Bronchial epithelial cell (primary cell): ENCODE measurements around the gene TTYH2. TPM values are rescaled to one million over a fixed set of nuclear protein-coding genes. Genes with fewer than 3 reads are reported as not detected.

Source experiments
- DNase-seq: peaks from one replicate; pipeline ENCODE4 v3.0.0-alpha.2; 2010; ENCODE audit warnings: low read depth
- FAIRE-seq: peaks from 2 replicates; lab custom pipeline; 2011; peaks lifted over from hg19 to GRCh38; lab: Jason Lieb, UNC
- H3K27me3 ChIP-seq: 2 replicates; pipeline ENCODE4 v1.5.1; 2011; ENCODE audit warnings: low read length; ENCODE audit not compliant: control insufficient read depth, insufficient read depth
- H3K36me3 ChIP-seq: 2 replicates; pipeline ENCODE4 v1.5.1; 2011; ENCODE audit warnings: low read length; ENCODE audit not compliant: control insufficient read depth, insufficient read depth
- H3K4me3 ChIP-seq: 2 replicates; pipeline ENCODE4 v1.5.1; 2011; ENCODE audit warnings: mild to moderate bottlenecking, low read depth, low read length, control low read depth
- total RNA-seq: library from RNA; depleted of rRNA; stranded (reverse); fragments of >200 nt; gene quantifications from 2 replicates; pipeline ENCODE4 v1.2.1, GENCODE V29; 2014
- TF ChIP-seq, protein P1 (sequence below): IDR thresholded peaks from 2 replicates; pipeline ENCODE4 v1.5.1; 2011; ENCODE audit warnings: mild to moderate bottlenecking, moderate library complexity, low read length, control low read depth, inconsistent platforms; ENCODE audit not compliant: insufficient read depth, severe bottlenecking

TTYH2 gene
- total RNA-seq, result 1.3 and 2.4 TPM in 2 replicates

DNA sequence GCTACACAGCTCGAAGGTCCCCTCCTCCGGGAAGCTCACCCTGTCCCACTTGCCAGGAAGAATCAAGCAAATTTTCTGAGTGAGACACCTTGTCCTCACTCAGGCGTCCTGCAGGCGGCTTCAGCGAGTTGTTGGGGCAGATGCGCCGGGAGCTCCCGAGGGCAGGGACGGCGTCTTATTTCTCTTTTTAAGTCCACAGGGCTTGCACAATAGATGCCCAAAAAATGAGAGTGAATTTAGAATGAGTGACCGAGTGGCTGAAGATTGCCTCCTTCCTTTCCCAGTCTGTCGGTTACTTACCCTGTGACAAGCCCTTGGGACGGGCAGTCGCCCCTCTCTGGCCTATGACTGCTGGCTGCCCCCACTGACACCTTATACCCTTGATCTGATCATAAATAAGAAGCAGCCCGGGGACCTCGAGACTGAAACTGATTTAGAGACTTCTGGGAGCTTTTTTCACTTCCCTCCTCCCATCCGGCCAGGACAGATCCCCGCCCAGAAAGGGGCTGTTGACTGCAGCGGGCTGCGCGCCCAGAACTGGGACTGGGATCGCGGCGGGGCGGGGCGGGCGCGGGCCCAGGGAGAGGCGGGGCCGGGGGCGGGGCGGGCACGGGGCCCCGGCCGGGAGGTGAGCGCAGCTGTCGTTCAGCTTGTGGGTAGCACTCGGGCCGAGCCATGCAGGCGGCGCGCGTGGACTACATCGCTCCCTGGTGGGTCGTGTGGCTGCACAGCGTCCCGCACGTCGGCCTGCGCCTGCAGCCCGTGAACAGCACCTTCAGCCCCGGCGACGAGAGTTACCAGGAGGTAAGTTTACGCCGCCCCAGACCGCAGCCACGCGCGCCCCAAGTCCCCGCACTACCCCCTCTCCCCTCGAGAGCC is at the start of gene TTYH2:
Gene TTYH2 (plus strand): TSS at position 659 of the 879 bp plus-strand sequence. CDS start 17 bp downstream, at position 676.
- Histone ChIP-seq H3K27me3 (peaks cover 3% of the 10 kb centered on the region), H3K4me3 (peak within 1 kb of the TSS; percentile 47), H3K36me3 (peaks cover 5% of the 10 kb centered on the region)
- no peak for FAIRE-seq
- TF ChIP-seq, protein P1, sequence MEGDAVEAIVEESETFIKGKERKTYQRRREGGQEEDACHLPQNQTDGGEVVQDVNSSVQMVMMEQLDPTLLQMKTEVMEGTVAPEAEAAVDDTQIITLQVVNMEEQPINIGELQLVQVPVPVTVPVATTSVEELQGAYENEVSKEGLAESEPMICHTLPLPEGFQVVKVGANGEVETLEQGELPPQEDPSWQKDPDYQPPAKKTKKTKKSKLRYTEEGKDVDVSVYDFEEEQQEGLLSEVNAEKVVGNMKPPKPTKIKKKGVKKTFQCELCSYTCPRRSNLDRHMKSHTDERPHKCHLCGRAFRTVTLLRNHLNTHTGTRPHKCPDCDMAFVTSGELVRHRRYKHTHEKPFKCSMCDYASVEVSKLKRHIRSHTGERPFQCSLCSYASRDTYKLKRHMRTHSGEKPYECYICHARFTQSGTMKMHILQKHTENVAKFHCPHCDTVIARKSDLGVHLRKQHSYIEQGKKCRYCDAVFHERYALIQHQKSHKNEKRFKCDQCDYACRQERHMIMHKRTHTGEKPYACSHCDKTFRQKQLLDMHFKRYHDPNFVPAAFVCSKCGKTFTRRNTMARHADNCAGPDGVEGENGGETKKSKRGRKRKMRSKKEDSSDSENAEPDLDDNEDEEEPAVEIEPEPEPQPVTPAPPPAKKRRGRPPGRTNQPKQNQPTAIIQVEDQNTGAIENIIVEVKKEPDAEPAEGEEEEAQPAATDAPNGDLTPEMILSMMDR, result peak; percentile 49
- DNase-seq, result peak; percentile 64

DNA sequence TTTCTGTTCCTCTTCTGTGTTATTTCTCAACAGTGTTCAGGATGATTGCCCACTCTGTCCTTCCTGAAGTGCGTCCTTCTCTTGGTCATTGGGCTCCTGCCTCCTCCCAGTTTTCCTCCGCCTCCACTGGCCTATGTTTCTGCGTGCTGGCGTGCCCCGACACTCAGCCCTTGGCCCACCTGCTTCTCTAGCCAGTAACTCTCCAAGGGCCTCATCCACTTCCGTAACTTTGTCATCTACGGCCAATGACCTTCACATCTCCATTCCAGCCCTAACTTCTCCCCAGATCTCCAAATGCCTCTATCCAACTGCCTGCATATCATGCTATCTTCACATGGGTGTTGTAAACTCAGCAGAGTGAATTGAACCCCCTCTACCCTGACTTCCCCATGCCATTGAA is 49.5 kb upstream of the TTYH2 start:
- H3K27me3 ChIP-seq, result no peaks in the 10 kb centered on the region
- peak; percentile 7 for FAIRE-seq

GRCh38 chr17:74164446-74165045 is 48.8 kb upstream of the TTYH2 start:
- DNase-seq (no peak), FAIRE-seq (no peak)
- Histone ChIP-seq H3K27me3 (no peaks in the 10 kb centered on the region), H3K4me3 (no peak overlapping the region), H3K36me3 (no peaks in the 10 kb centered on the region)
- TF ChIP-seq, protein P1, result no peak

More for the DNA sequence above, 49.5 kb upstream of the TTYH2 start:
- no peak for DNase-seq
- Histone ChIP-seq H3K36me3 (no peaks in the 10 kb centered on the region), H3K4me3 (no peak overlapping the region)
- TF ChIP-seq, protein P1, result no peak

GRCh38 chr17:74165797-74166365 is 47.5 kb upstream of the TTYH2 start:
- no peaks in the 10 kb centered on the region for H3K27me3 ChIP-seq
- TF ChIP-seq, protein P1, result no peak
- no peak for DNase-seq
- FAIRE-seq, result no peak
- H3K4me3 ChIP-seq, result no peak overlapping the region
- no peaks in the 10 kb centered on the region for H3K36me3 ChIP-seq

GRCh38 chr17:74170924-74171323 is 42.4 kb upstream of the TTYH2 start:
- peaks cover 5% of the 10 kb centered on the region for H3K27me3 ChIP-seq
- TF ChIP-seq, protein P1, result no peak

More at GRCh38 chr17:74170924-74171323, 42.4 kb upstream of the TTYH2 start:
- Histone ChIP-seq H3K4me3 (no peak overlapping the region), H3K36me3 (no peaks in the 10 kb centered on the region)
- DNase-seq, result no peak
- no peak for FAIRE-seq
